GM04503 (cell line): ENCODE results near the gene MAP3K1.

Experiments used
- DNase-seq: peaks from one replicate; pipeline ENCODE4 v3.0.0-alpha.2; 2012; ENCODE audit warnings: low read depth

The MAP3K1 gene

GRCh38 chr5:56849671-56850070 is 34.3 kb downstream of the MAP3K1 start:
- no peak for DNase-seq

DNA sequence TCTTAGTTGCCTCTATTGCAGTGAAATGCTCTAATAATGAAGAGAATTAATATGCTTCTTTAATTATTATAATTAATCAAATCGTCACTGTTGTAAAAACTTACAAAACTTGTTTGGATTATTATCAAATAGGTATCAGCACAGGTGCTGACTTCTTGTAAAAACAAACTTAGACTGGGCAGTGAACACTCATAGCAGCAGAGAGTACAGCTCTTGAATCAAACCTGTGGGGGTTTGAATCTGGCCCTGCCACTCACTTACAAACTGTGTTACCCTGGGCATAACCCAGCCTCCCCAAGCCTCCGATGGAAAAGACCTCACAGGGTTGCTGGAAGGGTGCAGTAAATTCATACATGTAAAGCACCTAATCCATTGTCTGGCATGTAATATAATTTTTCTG is 35.1 kb downstream of the MAP3K1 start:
- no peak for DNase-seq

GRCh38 chr5:56851258-56851941 is 36.1 kb downstream of the MAP3K1 start:
- DNase-seq, result no peak

GRCh38 chr5:56852228-56853000 is 37.1 kb downstream of the MAP3K1 start:
- no peak for DNase-seq

GRCh38 chr5:56853698-56854097 is 38.3 kb downstream of the MAP3K1 start:
- no peak for DNase-seq

GRCh38 chr5:56854920-56855319 is 39.6 kb downstream of the MAP3K1 start:
- DNase-seq, result no peak

DNA sequence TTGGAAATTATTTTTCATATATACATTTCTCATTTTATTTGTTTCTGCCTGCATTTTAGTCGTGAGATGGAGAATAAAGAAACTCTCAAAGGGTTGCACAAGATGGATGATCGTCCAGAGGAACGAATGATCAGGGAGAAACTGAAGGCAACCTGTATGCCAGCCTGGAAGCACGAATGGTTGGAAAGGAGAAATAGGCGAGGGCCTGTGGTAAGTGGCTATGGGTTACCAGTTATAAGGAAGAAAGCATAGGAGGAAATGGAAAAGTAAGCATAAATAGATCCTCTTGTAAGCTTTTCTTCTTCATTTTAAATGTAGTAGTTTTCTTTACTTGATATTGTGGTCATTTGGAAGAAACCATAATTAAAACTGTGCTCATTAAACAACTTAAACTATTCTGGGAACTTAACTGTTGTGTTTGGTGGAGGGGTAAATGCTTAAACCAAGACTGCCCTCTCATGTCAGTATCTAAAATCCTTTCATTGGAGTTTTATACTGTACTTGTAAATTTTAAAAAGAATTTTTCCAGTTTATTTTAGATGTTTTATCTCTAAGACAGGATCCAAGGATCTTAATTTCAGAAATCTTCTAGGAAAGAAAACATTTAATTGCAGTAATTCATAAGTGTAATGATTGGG is 41.3 kb downstream of the MAP3K1 start:
- DNase-seq, result no peak

GRCh38 chr5:56858777-56859442 is 43.6 kb downstream of the MAP3K1 start:
- no peak for DNase-seq

DNA sequence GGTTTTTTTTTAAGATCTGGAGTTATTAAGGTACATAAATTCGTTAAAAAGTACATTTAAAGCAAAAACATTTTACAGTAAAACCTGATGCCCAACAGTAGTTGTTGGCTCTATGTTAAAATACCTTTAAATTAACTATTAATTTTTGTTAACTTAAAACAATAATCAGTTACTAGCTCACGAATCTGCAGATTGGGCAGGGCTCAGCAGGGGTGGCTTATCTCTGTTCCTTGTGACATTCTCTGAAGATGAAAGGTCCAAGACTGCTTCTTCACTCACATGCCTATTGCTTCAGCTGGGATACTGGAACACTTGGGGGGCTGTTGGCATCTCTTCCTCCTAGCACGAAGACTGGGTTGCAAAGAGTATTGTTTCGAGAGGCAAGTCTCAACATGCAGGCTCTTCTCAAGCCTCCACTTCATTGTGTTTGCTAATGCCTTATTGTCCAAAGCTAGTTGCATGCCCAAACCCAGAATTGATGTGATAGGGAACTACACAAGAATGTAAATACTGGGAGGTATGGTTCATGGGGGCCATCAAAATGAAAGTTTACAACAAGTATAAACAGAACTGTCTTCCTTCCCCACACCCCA is 46.6 kb downstream of the MAP3K1 start:
- no peak for DNase-seq

- DNase-seq, result no peak
Measured at GRCh38 chr5:56862909-56863308, 47.6 kb downstream of the MAP3K1 start.

GRCh38 chr5:56871777-56872176 is 56.4 kb downstream of the MAP3K1 start:
- no peak for DNase-seq

GRCh38 chr5:56873056-56873455 is 57.7 kb downstream of the MAP3K1 start:
- DNase-seq, result no peak

- DNase-seq, result no peak
Measured at GRCh38 chr5:56876327-56876726, 61.0 kb downstream of the MAP3K1 start.

GRCh38 chr5:56881571-56881970 is 66.2 kb downstream of the MAP3K1 start:
- no peak for DNase-seq

GRCh38 chr5:56893251-56893951 is 78.1 kb downstream of the MAP3K1 start:
- no peak for DNase-seq

DNA sequence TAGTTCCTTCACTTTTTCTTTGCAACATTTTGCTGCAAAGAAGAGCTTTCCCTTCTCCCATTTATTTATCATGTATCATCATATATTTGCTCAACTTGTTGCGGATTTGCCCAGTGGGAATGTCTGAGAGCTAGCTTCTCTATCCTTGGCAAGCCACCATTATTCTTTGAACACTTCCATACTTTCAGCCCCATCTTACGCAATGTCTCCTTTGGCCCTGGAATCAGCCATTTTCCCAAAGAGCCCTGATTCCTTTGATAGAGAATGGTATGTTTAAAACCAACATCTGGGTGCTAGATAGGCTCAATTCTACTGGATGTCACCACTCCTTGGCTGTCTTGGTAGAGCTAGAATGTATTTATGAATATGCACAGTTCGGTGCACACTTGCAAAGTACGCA is 81.4 kb downstream of the MAP3K1 start:
- no peak for DNase-seq

- DNase-seq, result no peak
Measured at GRCh38 chr5:56898213-56898612, 82.9 kb downstream of the MAP3K1 start.

DNA sequence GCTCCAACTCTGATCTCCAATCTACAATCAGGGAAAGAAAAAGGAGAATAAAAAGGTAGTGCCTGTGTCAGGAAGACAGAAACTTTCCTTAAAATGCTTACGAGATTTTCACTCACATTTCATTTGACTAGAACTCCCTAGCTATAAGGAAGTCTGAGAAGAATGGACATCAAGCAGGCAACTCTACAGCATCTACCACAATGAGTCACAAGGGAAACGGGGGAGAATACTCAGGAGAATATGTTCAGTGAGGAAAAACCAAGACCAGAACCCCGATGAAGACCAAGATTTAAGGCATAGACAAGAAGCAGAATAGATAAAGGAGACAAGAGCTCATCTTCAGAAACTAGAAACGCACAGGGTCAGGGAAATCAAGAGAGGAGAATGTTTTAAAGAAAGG is 85.0 kb downstream of the MAP3K1 start:
- DNase-seq, result no peak

- no peak for DNase-seq
Measured at GRCh38 chr5:56900858-56901578, 85.7 kb downstream of the MAP3K1 start.

DNA sequence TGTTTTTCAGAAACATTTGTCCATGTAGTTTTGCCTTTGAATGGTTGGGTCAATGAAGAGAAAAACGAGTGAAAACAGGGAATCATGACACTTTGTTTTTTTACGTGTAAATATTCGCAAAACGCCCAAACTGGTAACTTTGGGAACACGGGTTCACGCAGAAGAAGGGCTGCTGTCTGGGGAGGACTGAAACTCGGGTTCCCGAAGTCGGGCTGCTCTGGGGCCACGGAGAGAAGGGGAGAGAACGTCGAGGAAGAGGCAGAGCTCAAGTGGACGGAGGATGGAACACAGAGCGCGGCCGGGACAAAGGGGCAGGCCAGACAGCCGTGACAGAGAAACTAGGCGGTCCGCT is 93.6 kb downstream of the MAP3K1 start:
- no peak for DNase-seq
